Endodermal cell (in vitro differentiated cells): ENCODE data around the gene ZNF532. TPM values are rescaled to one million over a fixed set of nuclear protein-coding genes. Genes with fewer than 3 reads are reported as not detected.

Source experiments
- DNase-seq: peaks from one replicate; pipeline ENCODE4 v3.0.0-alpha.2; 2017
- H3K27ac ChIP-seq: 2 replicates; pipeline ENCODE4 v1.5.1; 2013; ENCODE audit warnings: mild to moderate bottlenecking, low read depth, low read length, moderate library complexity
- H3K27me3 ChIP-seq: 2 replicates; pipeline ENCODE4 v1.6.1; 2013; ENCODE audit warnings: mild to moderate bottlenecking, low read length, moderate library complexity; ENCODE audit not compliant: insufficient read depth, control insufficient read depth, poor library complexity, severe bottlenecking
- H3K36me3 ChIP-seq: 2 replicates; pipeline ENCODE4 v1.7.0; 2013; ENCODE audit warnings: mild to moderate bottlenecking, low read length, moderate library complexity; ENCODE audit not compliant: control insufficient read depth, insufficient read depth
- H3K4me1 ChIP-seq: one replicate; pipeline ENCODE4 v1.7.0; 2013; ENCODE audit warnings: low read length; ENCODE audit not compliant: control insufficient read depth, insufficient read depth
- H3K4me3 ChIP-seq: 2 replicates; pipeline ENCODE4 v1.5.1; 2013; ENCODE audit warnings: mild to moderate bottlenecking, low read length, moderate library complexity
- H3K9ac ChIP-seq: 2 replicates; pipeline ENCODE4 v1.6.1; 2013; ENCODE audit warnings: mild to moderate bottlenecking, low read length, moderate library complexity; ENCODE audit not compliant: poor library complexity, severe bottlenecking; ENCODE audit errors: extremely low read depth
- H3K9me3 ChIP-seq: 2 replicates; pipeline ENCODE4 v1.6.1; 2013; ENCODE audit warnings: mild to moderate bottlenecking, low read length, moderate library complexity; ENCODE audit not compliant: control insufficient read depth
- H3K27ac Mint-ChIP-seq: 2 replicates; pipeline ENCODE4 v1.8.0; 2020; ENCODE audit warnings: mixed read lengths
- H3K27me3 Mint-ChIP-seq: 2 replicates; pipeline ENCODE4 v1.8.0; 2021; ENCODE audit warnings: mild to moderate bottlenecking, mixed read lengths; ENCODE audit not compliant: insufficient read depth
- H3K36me3 Mint-ChIP-seq: 2 replicates; pipeline ENCODE4 v1.8.0; 2020; ENCODE audit warnings: low read depth, mixed read lengths
- H3K4me1 Mint-ChIP-seq: 2 replicates; pipeline ENCODE4 v1.8.0; 2020; ENCODE audit warnings: mixed read lengths
- H3K4me3 Mint-ChIP-seq: 2 replicates; pipeline ENCODE4 v1.8.0; 2020; ENCODE audit warnings: mild to moderate bottlenecking, moderate library complexity, mixed read lengths
- H3K9me3 Mint-ChIP-seq: 2 replicates; pipeline ENCODE4 v1.8.0; 2020; ENCODE audit warnings: mild to moderate bottlenecking, mixed read lengths
- WGBS, 2 experiments: methylation state at CpG; one replicate each; pipeline versions ENCODE4 v1.1.5 to v1.1.7; 2013; ENCODE audit warnings: missing lambda C conversion rate in 2 of 2, mixed read lengths in 1 of 2; ENCODE audit not compliant: insufficient coverage in 1 of 2, insufficient read length in 1 of 2; 5-methylcytosine and 5-hydroxymethylcytosine counted together
- total RNA-seq, 2 donors: library from RNA; stranded (reverse); fragmentation: NEBNext Ultra II Directional in 1 of 2; extraction: Animal tissue kit (Norgen Biotek cat#: 25700) in 1 of 2; gene quantifications; 2 replicates in 1 of 2; 3 replicates in 1 of 2; pipeline ENCODE4 v1.2.1, GENCODE V29; 2021
- TF ChIP-seq, protein P1 (sequence below): fragments of 200-600 bp; sonication (generic); conservative IDR thresholded peaks from 2 replicates; pipeline ENCODE4 v1.5.0; 2021; ENCODE audit warnings: antibody characterized with exemption, mild to moderate bottlenecking

ZNF532 gene
- total RNA-seq, 2 donors from 2014 or later, result 138 to 207 TPM

DNA sequence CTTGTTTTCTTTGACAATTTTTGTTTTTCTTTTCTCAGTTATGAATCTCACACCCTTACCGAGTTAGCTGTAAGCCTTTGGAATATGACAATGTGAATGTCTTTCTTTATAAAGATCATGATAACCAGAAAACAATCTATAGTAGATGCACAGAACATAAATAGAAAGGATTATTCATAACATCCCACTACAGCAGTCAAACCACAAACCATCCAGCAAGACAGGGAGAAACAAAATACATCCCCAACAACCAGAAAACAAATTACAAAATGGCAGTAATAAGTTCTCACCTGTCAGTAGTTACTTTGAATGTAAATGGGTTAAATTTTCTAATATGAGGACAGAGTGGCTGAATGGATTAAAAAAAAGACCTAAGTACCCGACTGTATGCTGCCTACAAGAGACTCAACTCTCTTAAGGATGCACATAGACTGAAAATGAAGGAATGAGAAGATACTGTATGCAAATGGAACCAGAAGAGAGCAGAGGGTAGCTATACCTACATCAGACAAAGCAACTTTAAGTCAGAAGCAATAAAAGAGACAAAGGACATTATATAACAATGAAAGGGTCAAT lies 124.6 kb downstream of the ZNF532 start:
- H3K9me3 ChIP-seq, result no peaks in the 10 kb centered on the region
- H3K27me3 ChIP-seq, result no peaks in the 10 kb centered on the region
- H3K9ac ChIP-seq, result no peak overlapping the region
- H3K36me3 Mint-ChIP-seq, result peaks cover 22% of the 10 kb centered on the region
- H3K4me3 ChIP-seq, result no peak overlapping the region
- 95% methylated on average over 1 of the region's 2 CpGs; no CpG with 5 or more reads in 1 of the 2 experiments for WGBS, 2 experiments
- H3K9me3 Mint-ChIP-seq, result no peaks in the 10 kb centered on the region
- H3K27me3 Mint-ChIP-seq, result no peaks in the 10 kb centered on the region
- TF ChIP-seq, protein P1, sequence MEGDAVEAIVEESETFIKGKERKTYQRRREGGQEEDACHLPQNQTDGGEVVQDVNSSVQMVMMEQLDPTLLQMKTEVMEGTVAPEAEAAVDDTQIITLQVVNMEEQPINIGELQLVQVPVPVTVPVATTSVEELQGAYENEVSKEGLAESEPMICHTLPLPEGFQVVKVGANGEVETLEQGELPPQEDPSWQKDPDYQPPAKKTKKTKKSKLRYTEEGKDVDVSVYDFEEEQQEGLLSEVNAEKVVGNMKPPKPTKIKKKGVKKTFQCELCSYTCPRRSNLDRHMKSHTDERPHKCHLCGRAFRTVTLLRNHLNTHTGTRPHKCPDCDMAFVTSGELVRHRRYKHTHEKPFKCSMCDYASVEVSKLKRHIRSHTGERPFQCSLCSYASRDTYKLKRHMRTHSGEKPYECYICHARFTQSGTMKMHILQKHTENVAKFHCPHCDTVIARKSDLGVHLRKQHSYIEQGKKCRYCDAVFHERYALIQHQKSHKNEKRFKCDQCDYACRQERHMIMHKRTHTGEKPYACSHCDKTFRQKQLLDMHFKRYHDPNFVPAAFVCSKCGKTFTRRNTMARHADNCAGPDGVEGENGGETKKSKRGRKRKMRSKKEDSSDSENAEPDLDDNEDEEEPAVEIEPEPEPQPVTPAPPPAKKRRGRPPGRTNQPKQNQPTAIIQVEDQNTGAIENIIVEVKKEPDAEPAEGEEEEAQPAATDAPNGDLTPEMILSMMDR, result no peak
- no peak overlapping the region for H3K4me3 Mint-ChIP-seq
- H3K4me1 ChIP-seq, result no peaks in the 10 kb centered on the region
- H3K36me3 ChIP-seq, result peaks cover 13% of the 10 kb centered on the region
- no peak overlapping the region for H3K27ac Mint-ChIP-seq
- DNase-seq, result no peak
- H3K4me1 Mint-ChIP-seq, result no peaks in the 10 kb centered on the region
- no peak overlapping the region for H3K27ac ChIP-seq

DNA sequence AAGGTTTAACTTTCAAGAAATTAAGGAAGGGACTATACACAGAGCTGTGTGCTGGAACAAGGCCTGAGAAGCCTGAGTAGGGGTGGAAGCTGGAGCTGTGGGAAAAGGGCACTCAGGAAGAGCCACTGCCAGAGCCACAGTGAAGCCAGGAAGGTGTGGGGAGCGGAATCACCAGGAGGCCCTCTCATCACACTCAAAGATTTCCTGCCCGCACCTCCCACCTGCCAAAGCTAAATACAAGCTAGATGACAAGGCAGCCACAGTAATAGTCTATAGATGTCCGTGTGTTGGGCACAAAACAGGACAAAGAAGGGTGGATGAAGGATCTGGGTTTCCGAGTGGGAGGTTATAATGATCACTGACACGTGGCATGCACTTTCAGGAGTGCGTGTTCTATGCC lies 126.0 kb downstream of the ZNF532 start:
- 94 to 98% methylated on average over 6 of the region's 6 CpGs for WGBS, 2 experiments
- Mint-ChIP-seq H3K9me3 (no peaks in the 10 kb centered on the region), H3K27ac (no peak overlapping the region), H3K27me3 (no peaks in the 10 kb centered on the region), H3K4me1 (no peaks in the 10 kb centered on the region), H3K4me3 (no peak overlapping the region), H3K36me3 (peaks cover 11% of the 10 kb centered on the region)
- no peaks in the 10 kb centered on the region for H3K9me3 ChIP-seq
- H3K36me3 ChIP-seq, result peaks cover 11% of the 10 kb centered on the region
- H3K9ac ChIP-seq, result no peak overlapping the region
- TF ChIP-seq, protein P1, result no peak
- peak; percentile 56 for DNase-seq
- no peak overlapping the region for H3K27ac ChIP-seq
- H3K27me3 ChIP-seq, result no peaks in the 10 kb centered on the region
- H3K4me3 ChIP-seq, result no peak overlapping the region
- H3K4me1 ChIP-seq, result no peaks in the 10 kb centered on the region

DNA sequence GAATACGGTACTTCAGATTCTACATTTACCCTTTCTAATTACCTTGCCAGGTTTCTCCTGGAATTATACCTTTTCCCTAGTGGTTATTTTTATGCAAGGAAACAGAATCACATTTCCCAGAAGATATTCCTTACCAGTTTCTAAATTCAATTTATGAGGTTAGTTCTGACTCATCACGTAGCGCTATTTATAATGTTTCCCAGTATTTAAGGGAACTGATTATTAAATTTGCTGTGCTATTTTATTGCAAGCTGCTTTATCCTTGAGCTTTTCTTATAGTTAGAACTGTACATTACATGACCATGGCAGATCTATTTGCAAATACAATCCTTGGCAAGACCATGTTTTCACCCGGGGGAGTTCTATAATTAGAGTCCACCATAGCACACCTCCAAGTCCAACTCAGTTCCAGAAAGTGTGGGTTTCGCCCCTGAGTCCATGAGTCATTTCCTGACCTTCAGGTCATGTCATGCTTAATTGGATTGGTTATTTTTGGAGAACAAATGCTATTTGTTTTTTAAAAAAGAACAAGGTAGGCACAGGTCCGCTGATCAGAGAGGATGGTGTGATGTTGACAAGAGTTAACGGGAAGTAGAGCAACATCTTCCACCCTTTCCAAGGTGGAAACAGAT lies 126.6 kb downstream of the ZNF532 start:
- no peak overlapping the region for H3K27ac Mint-ChIP-seq
- H3K4me3 Mint-ChIP-seq, result no peak overlapping the region
- DNase-seq, result no peak
- peaks cover 7% of the 10 kb centered on the region for H3K36me3 Mint-ChIP-seq
- no peaks in the 10 kb centered on the region for H3K4me1 ChIP-seq
- peaks cover 6% of the 10 kb centered on the region for H3K36me3 ChIP-seq
- 95 to 96% methylated on average over 5 to 7 of the region's 7 CpGs for WGBS, 2 experiments
- H3K4me3 ChIP-seq, result no peak overlapping the region
- H3K9me3 Mint-ChIP-seq, result no peaks in the 10 kb centered on the region
- no peak overlapping the region for H3K9ac ChIP-seq
- TF ChIP-seq, protein P1, result no peak
- H3K27me3 ChIP-seq, result no peaks in the 10 kb centered on the region
- H3K27ac ChIP-seq, result no peak overlapping the region
- H3K9me3 ChIP-seq, result no peaks in the 10 kb centered on the region
- no peaks in the 10 kb centered on the region for H3K4me1 Mint-ChIP-seq
- no peaks in the 10 kb centered on the region for H3K27me3 Mint-ChIP-seq
